ENCODE measurements around the gene CYP2A6.

The CYP2A6 gene

GRCh38 chr19:40803170-40803856, 46.9 kb downstream of the CYP2A6 start:
- DNase-seq (ENCODE audit: low read depth), result no peak
- no peak overlapping the region for H3K4me3 ChIP-seq (ENCODE audit: low read length)
- TF ChIP-seq CTCF (IDR thresholded peaks at IDR 0.05; ENCODE audit: insufficient read depth, low read depth, low read length, missing control alignments), result no peak

GRCh38 chr19:40802300-40803169, 47.7 kb downstream of the CYP2A6 start:
- TF ChIP-seq CTCF (IDR thresholded peaks at IDR 0.05; ENCODE audit: insufficient read depth, low read depth, low read length, missing control alignments), result no peak
- no peak overlapping the region for H3K4me3 ChIP-seq (ENCODE audit: low read length)
- peak; percentile 30 for DNase-seq (ENCODE audit: low read depth)

- no peak for TF ChIP-seq CTCF (IDR thresholded peaks at IDR 0.05; ENCODE audit: insufficient read depth, low read depth, low read length, missing control alignments)
- H3K4me3 ChIP-seq (ENCODE audit: low read length), result no peak overlapping the region
- no peak for DNase-seq (ENCODE audit: low read depth)
Observed at GRCh38 chr19:40801426-40802299, 48.6 kb downstream of the CYP2A6 start.

- H3K4me3 ChIP-seq (ENCODE audit: low read length), result no peak overlapping the region
- no peak for TF ChIP-seq CTCF (IDR thresholded peaks at IDR 0.05; ENCODE audit: insufficient read depth, low read depth, low read length, missing control alignments)
- no peak for DNase-seq (ENCODE audit: low read depth)
Observed at GRCh38 chr19:40800997-40801377, 49.3 kb downstream of the CYP2A6 start.

- peak overlapping the region; percentile 79 for H3K4me3 ChIP-seq (ENCODE audit: low read length)
- TF ChIP-seq CTCF (IDR thresholded peaks at IDR 0.05; ENCODE audit: insufficient read depth, low read depth, low read length, missing control alignments), result no peak
- no peak for DNase-seq (ENCODE audit: low read depth)
Observed at GRCh38 chr19:40800339-40800996, 49.8 kb downstream of the CYP2A6 start.

GRCh38 chr19:40799558-40800338, 50.5 kb downstream of the CYP2A6 start:
- DNase-seq (ENCODE audit: low read depth), result no peak
- H3K4me3 ChIP-seq (ENCODE audit: low read length), result peak overlapping the region; percentile 79
- TF ChIP-seq CTCF (IDR thresholded peaks at IDR 0.05; ENCODE audit: insufficient read depth, low read depth, low read length, missing control alignments), result no peak

Measured in epithelial cell of esophagus (primary cell).